ENCODE results near the gene DPYSL3. TPM values are rescaled to one million over a fixed set of nuclear protein-coding genes. Genes with fewer than 3 reads are reported as not detected.

The DPYSL3 gene
- total RNA-seq, 2 experiments from 2014 or later: not detected

DNA sequence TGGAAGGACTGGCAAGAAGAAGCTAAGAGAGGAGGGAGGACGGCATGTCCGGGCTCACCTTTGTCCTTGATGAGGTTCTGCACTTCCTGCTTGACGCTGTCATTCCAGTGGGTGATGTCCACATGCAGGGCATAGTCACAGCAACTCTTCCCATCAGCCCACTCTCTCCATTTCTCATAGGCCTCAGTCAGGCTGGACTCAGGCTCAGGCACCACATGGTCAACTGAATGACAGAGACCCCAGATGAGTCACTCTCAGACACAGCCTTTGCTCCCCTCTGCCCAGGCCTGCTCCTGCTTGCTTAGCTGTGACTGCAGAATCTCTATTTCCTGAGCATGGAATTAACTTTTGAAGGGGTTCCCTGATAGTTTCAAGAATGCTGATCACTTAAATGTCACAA lies 94.2 kb downstream of the DPYSL3 start:
- Mint-ChIP-seq H3K4me3 (no peak overlapping the region), H3K27me3 (no peaks in the 10 kb centered on the region), H3K4me1 (ENCODE audit: low read depth) (no peaks in the 10 kb centered on the region), H3K27ac (no peak overlapping the region), H3K36me3 (no peaks in the 10 kb centered on the region), H3K9me3 (no peaks in the 10 kb centered on the region)
- ChIA-PET CTCF (no interaction called here), POLR2A (no interaction called here)
- DNase-seq: no peak
- intact Hi-C loops (cut with micrococcal nuclease): no loop called here

DNA sequence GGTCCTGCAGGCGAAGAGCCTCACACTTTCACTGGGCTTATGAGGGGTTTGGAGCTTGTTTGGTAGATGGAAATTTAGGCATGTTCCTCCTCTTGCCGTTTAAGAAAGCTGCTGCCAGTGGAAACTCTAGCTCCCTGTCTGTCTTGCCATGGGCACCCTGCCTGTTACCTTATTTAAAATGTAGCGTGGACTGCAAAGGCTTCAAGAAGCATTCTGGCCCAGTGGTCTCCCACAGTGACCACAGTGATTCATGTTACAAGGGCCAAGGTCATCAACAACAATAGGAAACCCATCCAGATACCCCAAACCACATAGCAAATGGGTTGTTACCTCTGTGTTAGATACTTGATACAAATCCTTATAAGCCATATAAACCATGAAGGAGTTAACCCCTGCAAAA lies 96.6 kb downstream of the DPYSL3 start:
- CTCF ChIA-PET: no interaction called here
- no peaks in the 10 kb centered on the region for H3K9me3 Mint-ChIP-seq
- H3K4me1 Mint-ChIP-seq (ENCODE audit: low read depth): no peaks in the 10 kb centered on the region
- H3K27ac Mint-ChIP-seq: no peak overlapping the region
- POLR2A ChIA-PET: no interaction called here
- H3K27me3 Mint-ChIP-seq: no peaks in the 10 kb centered on the region
- no peaks in the 10 kb centered on the region for H3K36me3 Mint-ChIP-seq
- DNase-seq: no peak
- intact Hi-C loops (cut with micrococcal nuclease): no loop called here
- H3K4me3 Mint-ChIP-seq: no peak overlapping the region

- Mint-ChIP-seq H3K9me3 (no peaks in the 10 kb centered on the region), H3K27ac (no peak overlapping the region), H3K36me3 (no peaks in the 10 kb centered on the region), H3K27me3 (no peaks in the 10 kb centered on the region), H3K4me1 (ENCODE audit: low read depth) (no peaks in the 10 kb centered on the region), H3K4me3 (no peak overlapping the region)
- no peak for DNase-seq
- POLR2A ChIA-PET: no interaction called here
- CTCF ChIA-PET: no interaction called here
- intact Hi-C loops (cut with micrococcal nuclease): no loop called here
Observed at GRCh38 chr5:147412561-147412960, 97.3 kb downstream of the DPYSL3 start.

- POLR2A ChIA-PET: no interaction called here
- no peaks in the 10 kb centered on the region for H3K4me1 Mint-ChIP-seq (ENCODE audit: low read depth)
- H3K27me3 Mint-ChIP-seq: no peaks in the 10 kb centered on the region
- no peaks in the 10 kb centered on the region for H3K36me3 Mint-ChIP-seq
- H3K27ac Mint-ChIP-seq: no peak overlapping the region
- CTCF ChIA-PET: no interaction called here
- DNase-seq: no peak
- H3K9me3 Mint-ChIP-seq: no peaks in the 10 kb centered on the region
- H3K4me3 Mint-ChIP-seq: no peak overlapping the region
- intact Hi-C loops (cut with micrococcal nuclease): no loop called here
Observed at GRCh38 chr5:147411359-147412319, 98.2 kb downstream of the DPYSL3 start.

DNA sequence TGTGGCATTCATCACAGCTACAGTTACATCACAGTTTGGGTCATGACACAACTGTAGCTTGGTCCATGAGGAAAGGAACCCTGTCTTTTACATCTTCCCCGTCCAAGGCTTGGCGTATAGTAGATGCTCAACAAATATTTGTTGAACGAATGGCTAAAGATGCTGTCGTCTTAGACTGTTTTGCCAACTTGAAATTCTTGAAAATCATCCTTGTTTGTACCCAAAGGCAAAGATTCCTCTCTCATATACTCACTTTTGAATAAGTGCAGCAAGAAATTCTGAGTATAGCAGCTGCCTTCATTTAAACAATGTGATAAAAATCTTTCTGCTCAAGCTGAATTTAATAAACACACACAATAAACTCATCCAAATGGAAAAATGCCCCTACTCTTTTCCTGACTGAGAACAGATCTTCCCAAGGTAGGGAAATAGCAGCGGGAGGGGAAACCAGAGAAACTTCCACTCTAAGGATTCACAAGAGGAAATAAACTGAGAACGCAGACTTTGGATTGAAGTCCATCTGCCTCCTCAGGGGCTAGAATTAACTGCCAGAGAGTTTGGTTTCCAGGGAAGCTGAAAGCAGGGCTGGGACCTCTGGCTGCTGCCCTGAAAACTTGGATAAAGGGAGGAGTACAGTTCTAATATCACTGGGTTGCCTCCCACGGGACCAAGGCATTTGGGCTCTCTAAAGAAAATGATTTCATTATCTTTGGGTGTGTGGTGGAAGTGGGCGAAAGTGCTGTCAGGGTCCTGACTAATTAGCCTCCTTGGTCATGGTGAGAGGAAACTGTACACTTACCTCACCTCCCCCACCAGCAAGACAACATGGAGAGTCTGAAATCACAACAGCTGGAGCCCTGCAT lies 99.1 kb downstream of the DPYSL3 start:
- H3K4me1 Mint-ChIP-seq (ENCODE audit: low read depth): no peaks in the 10 kb centered on the region
- DNase-seq: no peak

GRCh38 chr5:147408980-147409379 lies 100.9 kb downstream of the DPYSL3 start:
- DNase-seq: no peak
- Mint-ChIP-seq H3K27me3 (no peaks in the 10 kb centered on the region), H3K36me3 (no peaks in the 10 kb centered on the region), H3K9me3 (no peaks in the 10 kb centered on the region), H3K4me3 (no peak overlapping the region), H3K4me1 (ENCODE audit: low read depth) (no peaks in the 10 kb centered on the region), H3K27ac (no peak overlapping the region)
- intact Hi-C loops (cut with micrococcal nuclease): no loop called here
- ChIA-PET CTCF (no interaction called here), POLR2A (no interaction called here)

More for the DNA sequence above, 99.1 kb downstream of the DPYSL3 start:
- Mint-ChIP-seq H3K27ac (no peak overlapping the region), H3K36me3 (no peaks in the 10 kb centered on the region), H3K4me3 (no peak overlapping the region), H3K9me3 (no peaks in the 10 kb centered on the region), H3K27me3 (no peaks in the 10 kb centered on the region)
- intact Hi-C loops (cut with micrococcal nuclease): no loop called here
- POLR2A ChIA-PET: no interaction called here
- CTCF ChIA-PET: no interaction called here

- H3K27me3 Mint-ChIP-seq: no peaks in the 10 kb centered on the region
- intact Hi-C loops (cut with micrococcal nuclease): no loop called here
- no peaks in the 10 kb centered on the region for H3K4me1 Mint-ChIP-seq (ENCODE audit: low read depth)
- no peak overlapping the region for H3K4me3 Mint-ChIP-seq
- no peaks in the 10 kb centered on the region for H3K36me3 Mint-ChIP-seq
- ChIA-PET CTCF (no interaction called here), POLR2A (no interaction called here)
- no peak for DNase-seq
- H3K9me3 Mint-ChIP-seq: no peaks in the 10 kb centered on the region
- H3K27ac Mint-ChIP-seq: no peak overlapping the region
Observed at GRCh38 chr5:147407094-147407681, 102.7 kb downstream of the DPYSL3 start.

- Mint-ChIP-seq H3K27ac (no peak overlapping the region), H3K36me3 (no peaks in the 10 kb centered on the region), H3K9me3 (no peaks in the 10 kb centered on the region), H3K4me1 (ENCODE audit: low read depth) (no peaks in the 10 kb centered on the region), H3K27me3 (no peaks in the 10 kb centered on the region), H3K4me3 (no peak overlapping the region)
- ChIA-PET CTCF (no interaction called here), POLR2A (no interaction called here)
- intact Hi-C loops (cut with micrococcal nuclease): no loop called here
- no peak for DNase-seq
Observed at GRCh38 chr5:147406636-147407035, 103.2 kb downstream of the DPYSL3 start.

DNA sequence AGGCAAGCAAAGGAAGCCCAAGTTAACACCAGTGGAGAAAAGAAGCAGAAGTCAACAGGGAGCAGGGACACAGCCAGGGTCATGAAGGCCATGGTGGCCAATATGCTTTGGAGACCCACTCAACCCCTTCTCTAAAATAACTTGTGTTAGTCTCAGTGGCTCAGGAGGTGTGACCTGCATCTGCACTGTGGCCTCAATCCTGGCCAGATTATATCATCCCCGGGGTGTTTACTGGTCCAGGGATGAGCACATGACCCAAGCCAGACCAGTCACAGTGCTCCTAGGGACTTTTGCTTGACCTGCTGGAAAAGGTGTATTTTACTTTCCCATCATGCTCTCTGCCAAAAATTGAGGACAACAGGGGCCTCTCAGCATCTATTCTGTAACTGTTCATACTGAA lies 105.2 kb downstream of the DPYSL3 start:
- Mint-ChIP-seq H3K9me3 (no peaks in the 10 kb centered on the region), H3K4me1 (ENCODE audit: low read depth) (no peaks in the 10 kb centered on the region)

DNA sequence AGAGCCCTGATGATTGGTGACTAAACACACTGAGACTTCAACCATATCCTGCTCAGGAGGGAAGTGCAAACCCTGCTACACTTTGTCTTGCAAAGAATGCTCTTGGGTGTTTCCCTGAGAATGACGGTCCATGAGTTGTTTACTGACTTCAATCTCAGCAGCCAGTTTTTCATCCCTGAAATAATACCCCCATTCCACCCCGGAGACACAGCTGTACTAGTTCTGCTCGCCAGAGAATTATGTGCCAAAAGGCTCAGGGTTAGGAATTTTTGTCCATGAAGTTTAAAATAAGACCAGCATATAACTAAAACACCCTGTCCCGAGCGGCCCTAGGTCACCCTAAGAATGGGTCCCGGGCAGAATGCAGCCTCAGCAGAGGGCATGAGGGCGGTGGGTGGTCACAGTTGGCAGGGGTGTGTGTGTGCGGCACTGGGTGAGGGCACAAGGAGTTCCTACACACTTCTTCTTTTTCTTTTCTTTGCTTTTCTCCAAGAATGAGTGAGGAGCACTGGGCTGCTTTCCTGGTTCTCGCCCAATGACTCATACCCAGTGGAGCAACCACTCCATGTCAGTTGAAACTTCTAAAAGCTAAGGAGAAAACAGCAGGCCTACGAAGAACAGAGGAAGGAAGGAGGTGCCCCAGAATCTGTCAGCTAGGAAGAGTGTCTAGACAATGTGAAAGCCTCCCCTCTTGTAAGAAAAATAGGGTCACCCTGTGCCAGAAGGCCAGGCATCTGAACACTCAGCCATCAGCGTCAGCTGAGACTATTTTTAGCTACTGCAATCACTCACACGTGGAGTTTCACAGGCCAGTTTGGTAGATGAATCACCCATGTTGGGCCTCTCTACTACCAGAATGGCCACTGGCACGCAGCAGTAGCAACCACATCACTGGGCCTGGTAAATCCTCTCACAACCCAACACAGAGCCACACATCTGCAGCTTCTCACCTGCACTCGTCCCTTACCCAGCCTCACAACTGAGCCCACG lies 105.9 kb downstream of the DPYSL3 start:
- no peak overlapping the region for H3K27ac Mint-ChIP-seq
- POLR2A ChIA-PET: no interaction called here
- no peaks in the 10 kb centered on the region for H3K27me3 Mint-ChIP-seq
- intact Hi-C loops (cut with micrococcal nuclease): no loop called here
- CTCF ChIA-PET: interaction anchor here (0.7 kb wide), 1 partner anchor 168 kb away, joined by 3 read pairs; no protein-coding TSS in a partner anchor
- no peaks in the 10 kb centered on the region for H3K4me1 Mint-ChIP-seq (ENCODE audit: low read depth)
- H3K36me3 Mint-ChIP-seq: no peaks in the 10 kb centered on the region
- DNase-seq: no peak
- no peaks in the 10 kb centered on the region for H3K9me3 Mint-ChIP-seq
- H3K4me3 Mint-ChIP-seq: no peak overlapping the region

More for the DNA sequence above, 105.2 kb downstream of the DPYSL3 start:
- CTCF ChIA-PET: no interaction called here
- Mint-ChIP-seq H3K27ac (no peak overlapping the region), H3K4me3 (no peak overlapping the region), H3K36me3 (no peaks in the 10 kb centered on the region), H3K27me3 (no peaks in the 10 kb centered on the region)
- POLR2A ChIA-PET: no interaction called here
- no peak for DNase-seq
- intact Hi-C loops (cut with micrococcal nuclease): no loop called here

DNA sequence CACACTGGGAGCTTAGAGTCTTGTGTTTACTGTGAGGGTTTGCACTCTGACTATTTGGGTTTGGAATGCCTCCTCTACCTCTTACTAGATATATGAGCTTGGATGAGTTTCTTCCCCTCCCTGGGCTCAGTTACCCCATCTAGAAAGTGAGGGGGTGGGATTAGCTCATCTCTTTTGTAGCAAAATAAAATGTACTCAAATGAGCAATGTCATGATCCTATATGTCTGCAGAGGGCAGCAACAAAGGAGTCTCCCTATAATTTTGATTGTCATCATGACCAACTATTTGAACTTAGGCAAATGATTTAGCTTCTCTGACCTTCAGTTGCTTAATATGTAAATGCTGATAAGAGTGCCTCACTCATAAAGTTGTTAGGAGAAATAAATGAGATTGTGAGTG lies 109.0 kb downstream of the DPYSL3 start:
- ChIA-PET CTCF (no interaction called here), POLR2A (no interaction called here)
- H3K4me1 Mint-ChIP-seq (ENCODE audit: low read depth): no peaks in the 10 kb centered on the region
- no peak for DNase-seq
- no peak overlapping the region for H3K4me3 Mint-ChIP-seq
- H3K9me3 Mint-ChIP-seq: no peaks in the 10 kb centered on the region
- no peaks in the 10 kb centered on the region for H3K36me3 Mint-ChIP-seq
- intact Hi-C loops (cut with micrococcal nuclease): no loop called here
- no peak overlapping the region for H3K27ac Mint-ChIP-seq
- no peaks in the 10 kb centered on the region for H3K27me3 Mint-ChIP-seq
